ENCODE results near the gene CTTN. TPM values are rescaled to one million over a fixed set of nuclear protein-coding genes. Genes with fewer than 3 reads are reported as not detected.

CTTN gene
- total RNA-seq, 1 donor from 2014 or later = 1.1 TPM

DNA sequence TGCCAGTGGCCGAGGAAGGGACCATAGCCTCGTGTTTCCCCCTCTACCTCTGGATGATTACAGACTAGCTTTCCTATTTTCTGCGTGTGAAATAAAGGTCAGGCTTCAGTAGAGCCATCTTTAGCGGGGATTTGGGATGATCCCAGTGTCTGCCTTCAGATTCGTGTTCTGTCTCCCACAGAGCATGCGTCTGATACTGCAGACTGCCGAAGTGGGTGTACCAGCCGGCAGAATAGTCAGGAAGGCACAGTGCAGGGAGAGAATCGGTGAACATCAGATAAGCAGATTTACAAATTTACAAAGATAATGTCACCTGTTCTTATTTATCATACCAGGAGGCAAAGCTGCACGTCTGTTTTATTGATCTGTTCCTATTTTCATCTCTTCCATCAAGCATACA lies 11.1 kb downstream of the CTTN start:
- Mint-ChIP-seq H3K27ac (no peak overlapping the region), H3K4me3 (no peak overlapping the region), H3K27me3 (peaks cover 42% of the 10 kb centered on the region), H3K4me1 (no peaks in the 10 kb centered on the region), H3K9me3 (no peaks in the 10 kb centered on the region), H3K36me3 (ENCODE audit: low read depth) (no peaks in the 10 kb centered on the region)
- intact Hi-C loops (cut with micrococcal nuclease) = no loop called here
- no peak for ATAC-seq (ENCODE audit: low read depth)
- no peak for DNase-seq
- TF ChIP-seq, protein P1, sequence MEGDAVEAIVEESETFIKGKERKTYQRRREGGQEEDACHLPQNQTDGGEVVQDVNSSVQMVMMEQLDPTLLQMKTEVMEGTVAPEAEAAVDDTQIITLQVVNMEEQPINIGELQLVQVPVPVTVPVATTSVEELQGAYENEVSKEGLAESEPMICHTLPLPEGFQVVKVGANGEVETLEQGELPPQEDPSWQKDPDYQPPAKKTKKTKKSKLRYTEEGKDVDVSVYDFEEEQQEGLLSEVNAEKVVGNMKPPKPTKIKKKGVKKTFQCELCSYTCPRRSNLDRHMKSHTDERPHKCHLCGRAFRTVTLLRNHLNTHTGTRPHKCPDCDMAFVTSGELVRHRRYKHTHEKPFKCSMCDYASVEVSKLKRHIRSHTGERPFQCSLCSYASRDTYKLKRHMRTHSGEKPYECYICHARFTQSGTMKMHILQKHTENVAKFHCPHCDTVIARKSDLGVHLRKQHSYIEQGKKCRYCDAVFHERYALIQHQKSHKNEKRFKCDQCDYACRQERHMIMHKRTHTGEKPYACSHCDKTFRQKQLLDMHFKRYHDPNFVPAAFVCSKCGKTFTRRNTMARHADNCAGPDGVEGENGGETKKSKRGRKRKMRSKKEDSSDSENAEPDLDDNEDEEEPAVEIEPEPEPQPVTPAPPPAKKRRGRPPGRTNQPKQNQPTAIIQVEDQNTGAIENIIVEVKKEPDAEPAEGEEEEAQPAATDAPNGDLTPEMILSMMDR (IDR thresholded peaks at IDR 0.05) = no peak
- POLR2A ChIA-PET = no interaction called here
- CTCF ChIA-PET = no interaction called here

DNA sequence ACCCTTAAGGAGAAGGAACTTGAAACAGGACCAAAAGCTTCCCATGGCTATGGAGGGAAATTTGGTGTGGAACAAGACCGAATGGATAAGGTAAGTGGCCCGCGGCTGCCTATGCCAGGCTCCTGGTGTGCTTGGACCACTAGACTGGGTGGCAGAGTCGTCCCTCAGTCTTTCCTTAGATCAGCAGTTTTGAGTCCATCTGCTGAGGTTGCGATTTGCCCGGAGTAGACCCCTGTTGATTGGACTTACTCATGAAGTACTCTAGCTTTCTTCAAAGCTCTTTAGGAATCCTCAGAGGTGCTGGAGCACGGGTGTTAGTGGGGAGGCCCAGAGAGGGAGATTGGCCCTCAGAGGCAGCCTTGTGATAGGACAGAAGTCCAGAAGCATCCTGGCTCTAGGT lies 11.5 kb downstream of the CTTN start:
- intact Hi-C loops (cut with micrococcal nuclease) = no loop called here
- Mint-ChIP-seq H3K27me3 (peaks cover 45% of the 10 kb centered on the region), H3K36me3 (ENCODE audit: low read depth) (no peaks in the 10 kb centered on the region), H3K9me3 (no peaks in the 10 kb centered on the region), H3K4me1 (no peaks in the 10 kb centered on the region), H3K4me3 (no peak overlapping the region), H3K27ac (no peak overlapping the region)
- ChIA-PET POLR2A (interaction anchor here (1.2 kb wide), 1 partner anchor 11 kb away, joined by 3 read pairs; no protein-coding TSS in a partner anchor), CTCF (no interaction called here)
- no peak for ATAC-seq (ENCODE audit: low read depth)
- no peak for DNase-seq
- TF ChIP-seq, protein P1 (IDR thresholded peaks at IDR 0.05) = no peak

DNA sequence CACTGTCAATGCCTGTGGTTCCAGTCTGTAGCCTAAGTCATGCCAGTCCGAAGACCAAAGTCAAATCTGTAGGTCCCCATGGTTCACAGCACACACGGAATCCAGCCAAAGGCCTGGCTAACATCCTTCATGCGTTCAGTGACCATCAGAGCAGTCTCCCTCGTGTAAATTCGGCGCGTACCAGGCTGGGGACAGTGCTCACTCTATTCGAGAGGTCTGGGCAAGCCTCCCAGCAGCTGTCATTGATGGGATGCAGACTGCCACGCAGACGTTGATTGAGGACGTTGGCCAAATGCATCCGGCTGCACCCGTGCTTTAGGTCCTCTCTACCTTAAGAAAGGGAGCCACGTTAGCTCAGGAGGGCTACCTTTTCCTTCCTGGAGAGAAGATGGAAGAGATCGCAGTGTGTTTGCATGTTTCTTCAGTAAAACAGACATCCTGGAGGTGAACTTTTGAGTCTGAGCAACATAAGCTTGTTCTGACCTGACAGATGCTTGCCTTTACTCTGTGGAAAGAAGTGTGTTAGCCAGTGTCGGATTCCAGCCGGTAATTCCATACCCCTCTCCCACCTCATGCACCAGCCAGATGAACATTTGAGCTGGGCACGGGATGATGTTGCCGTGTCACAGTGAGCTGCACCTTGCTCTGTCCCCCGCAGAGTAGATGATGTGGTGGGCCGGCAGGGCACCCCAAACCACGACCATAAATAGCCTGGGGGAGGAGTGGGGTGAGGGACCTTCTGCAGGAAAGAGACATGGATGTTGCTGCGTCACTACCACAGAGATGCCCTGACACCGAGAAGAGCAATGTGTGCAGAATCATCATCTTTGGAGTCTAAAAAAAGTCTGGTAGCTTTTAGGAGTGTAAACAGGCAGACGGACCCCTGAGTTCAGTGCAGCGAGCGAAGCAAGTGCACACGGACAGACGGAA lies 12.2 kb downstream of the CTTN start:
- no peak for ATAC-seq (ENCODE audit: low read depth)
- TF ChIP-seq, protein P1 (IDR thresholded peaks at IDR 0.05) = no peak
- intact Hi-C loops (cut with micrococcal nuclease) = no loop called here

DNA sequence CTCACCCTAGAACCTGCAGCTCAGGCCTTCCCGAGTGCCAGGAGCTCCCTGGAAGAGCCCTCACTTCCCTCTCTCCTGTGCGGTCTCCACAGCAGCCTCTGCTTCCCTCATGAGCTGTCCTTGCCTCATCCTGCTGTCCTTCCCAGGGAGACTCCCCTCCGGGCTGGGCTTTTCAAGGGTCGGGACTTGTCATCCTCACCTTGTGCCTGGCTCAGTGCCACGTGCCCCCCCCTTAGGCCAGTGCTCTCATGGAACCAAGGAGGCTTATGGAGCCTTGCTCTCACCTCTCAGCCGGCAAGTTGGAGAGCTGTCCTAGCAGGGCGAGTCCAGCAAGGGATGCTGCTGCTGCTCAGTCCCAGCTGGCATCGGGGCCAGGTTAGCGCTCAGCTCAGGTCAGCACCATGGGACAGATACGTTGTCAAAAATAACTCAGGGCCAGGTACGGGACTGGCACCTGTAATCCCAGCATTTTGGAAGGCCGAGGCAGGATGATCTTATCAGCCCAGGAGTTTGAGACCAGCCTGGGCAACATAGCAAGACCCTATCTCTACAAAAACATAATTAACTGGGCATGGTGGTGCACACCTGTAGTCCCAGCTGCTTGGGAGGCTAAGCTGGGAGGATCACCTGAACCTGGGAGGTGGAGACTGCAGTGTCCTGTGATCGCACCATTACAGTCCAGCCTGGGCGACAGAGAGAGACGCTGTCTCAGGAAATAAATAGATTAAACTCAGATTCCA lies 13.6 kb downstream of the CTTN start:
- intact Hi-C loops (cut with micrococcal nuclease) = no loop called here
- Mint-ChIP-seq H3K36me3 (ENCODE audit: low read depth) (no peaks in the 10 kb centered on the region), H3K27ac (no peak overlapping the region), H3K4me1 (no peaks in the 10 kb centered on the region), H3K27me3 (peaks cover 52% of the 10 kb centered on the region), H3K9me3 (no peaks in the 10 kb centered on the region), H3K4me3 (no peak overlapping the region)
- DNase-seq (no peak), ATAC-seq (ENCODE audit: low read depth) (no peak)
- TF ChIP-seq, protein P1 (IDR thresholded peaks at IDR 0.05) = no peak
- ChIA-PET CTCF (no interaction called here), POLR2A (no interaction called here)

More for the DNA sequence above, 12.2 kb downstream of the CTTN start:
- Mint-ChIP-seq H3K9me3 (no peaks in the 10 kb centered on the region), H3K4me1 (no peaks in the 10 kb centered on the region), H3K27ac (no peak overlapping the region), H3K4me3 (no peak overlapping the region), H3K36me3 (ENCODE audit: low read depth) (no peaks in the 10 kb centered on the region), H3K27me3 (peaks cover 46% of the 10 kb centered on the region)
- ChIA-PET CTCF (no interaction called here), POLR2A (interaction anchor here (1.2 kb wide), 1 partner anchor 12 kb away, joined by 3 read pairs; no protein-coding TSS in a partner anchor)
- DNase-seq = no peak

DNA sequence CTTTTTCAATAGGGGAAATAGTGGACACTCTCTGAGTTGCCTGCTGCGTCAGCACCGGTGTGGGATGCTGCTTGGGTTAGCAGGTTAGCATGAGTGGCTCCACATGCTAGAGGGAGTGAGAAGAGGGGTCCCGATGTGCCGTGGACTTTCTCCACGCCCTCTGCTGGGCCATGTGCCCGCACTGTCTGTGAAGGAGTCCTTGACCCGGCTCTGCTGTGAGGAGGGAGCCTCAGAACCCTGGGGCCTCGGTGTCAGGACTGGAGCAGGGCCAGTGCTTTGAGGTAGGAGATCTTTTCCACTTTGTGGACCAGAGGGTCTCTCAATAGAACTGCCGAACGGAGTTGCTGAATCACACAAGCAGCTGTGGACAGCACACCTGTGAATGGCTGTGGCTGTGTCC lies 14.8 kb downstream of the CTTN start:
- H3K4me1 Mint-ChIP-seq = no peaks in the 10 kb centered on the region
- TF ChIP-seq, protein P1 (IDR thresholded peaks at IDR 0.05) = no peak
- no peak overlapping the region for H3K27ac Mint-ChIP-seq
- DNase-seq = no peak
- H3K36me3 Mint-ChIP-seq (ENCODE audit: low read depth) = no peaks in the 10 kb centered on the region
- H3K9me3 Mint-ChIP-seq = no peaks in the 10 kb centered on the region
- intact Hi-C loops (cut with micrococcal nuclease) = no loop called here
- H3K4me3 Mint-ChIP-seq = no peak overlapping the region
- ATAC-seq (ENCODE audit: low read depth) = no peak
- peaks cover 53% of the 10 kb centered on the region for H3K27me3 Mint-ChIP-seq
- CTCF ChIA-PET = no interaction called here
- POLR2A ChIA-PET = no interaction called here

Data from activated B cell treated with CpG ODN at 0.5 μM for 24 hours (primary cell).